OCI-M1 (cell line): ENCODE data around the gene RAF1.
"Not testable (repeated sequence)": the region's sequence is repeated elsewhere in the genome, so short reads cannot be mapped to it uniquely, and the experiment has no call there.

ENCODE experiments used
- DNase-seq: peaks from one replicate; lab custom pipeline; 2025; lab: John Stamatoyannopoulos, UW

The RAF1 gene

GRCh38 chr3:12663936-12664908 lies at the start of gene RAF1:
RAF1 (minus strand) TSS chr3:12664117; CDS start chr3:12618721, 45,396 bp downstream.
- DNase-seq: peak; percentile 98

DNA sequence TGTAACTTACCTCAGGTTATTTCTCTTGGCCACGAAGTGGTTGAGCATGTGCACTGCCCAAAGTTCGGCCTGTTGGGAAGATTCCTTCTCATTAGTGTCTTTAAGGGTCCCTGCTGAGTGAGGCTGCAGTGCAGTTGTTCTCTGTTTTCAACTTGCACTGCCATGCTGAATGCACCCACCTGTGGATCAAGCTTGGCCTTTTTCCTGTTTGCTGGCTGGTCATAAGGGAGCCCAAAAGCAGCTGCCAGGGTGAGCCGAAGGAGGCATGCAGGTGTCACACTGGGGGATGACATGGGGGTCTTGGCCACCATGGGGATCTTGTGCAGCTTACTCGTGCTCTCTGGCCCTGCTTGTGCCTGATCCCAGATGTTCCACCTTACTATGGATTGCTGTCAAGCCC lies 46.1 kb upstream of the RAF1 start:
- DNase-seq: no peak

GRCh38 chr3:12709334-12709733 lies 45.4 kb upstream of the RAF1 start:
- DNase-seq: no peak

DNA sequence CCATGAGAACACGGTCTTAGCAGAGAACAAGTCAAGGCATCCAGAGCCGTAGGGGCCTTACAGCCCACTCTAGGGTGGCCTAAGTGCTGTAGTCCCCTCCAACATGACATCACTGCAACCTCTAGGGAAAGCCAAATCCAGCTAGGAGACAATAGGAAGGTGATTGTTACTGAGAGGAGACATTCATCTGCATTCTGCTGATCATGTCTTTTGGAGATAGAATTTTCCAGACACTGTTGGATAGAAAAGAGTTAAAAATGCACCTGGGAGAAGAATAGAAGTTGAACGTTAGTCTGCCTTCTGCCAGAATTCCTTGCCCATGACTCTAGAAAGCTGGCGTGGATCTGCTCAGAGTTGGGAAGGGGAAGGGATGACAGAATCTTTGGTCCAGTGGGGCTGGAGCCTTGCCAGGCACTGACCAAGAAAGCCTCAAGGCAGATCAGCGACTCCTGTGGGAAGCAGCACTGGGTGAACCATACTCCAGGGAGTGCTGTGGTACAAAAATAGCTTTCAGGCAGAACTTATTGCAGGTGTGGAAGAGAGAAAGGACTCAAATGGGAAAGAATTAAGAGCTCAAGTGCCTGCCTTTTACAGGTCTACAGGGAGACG lies 44.8 kb upstream of the RAF1 start:
- DNase-seq: no peak

- no peak for DNase-seq
Observed at GRCh38 chr3:12707449-12707848, 43.5 kb upstream of the RAF1 start.

DNA sequence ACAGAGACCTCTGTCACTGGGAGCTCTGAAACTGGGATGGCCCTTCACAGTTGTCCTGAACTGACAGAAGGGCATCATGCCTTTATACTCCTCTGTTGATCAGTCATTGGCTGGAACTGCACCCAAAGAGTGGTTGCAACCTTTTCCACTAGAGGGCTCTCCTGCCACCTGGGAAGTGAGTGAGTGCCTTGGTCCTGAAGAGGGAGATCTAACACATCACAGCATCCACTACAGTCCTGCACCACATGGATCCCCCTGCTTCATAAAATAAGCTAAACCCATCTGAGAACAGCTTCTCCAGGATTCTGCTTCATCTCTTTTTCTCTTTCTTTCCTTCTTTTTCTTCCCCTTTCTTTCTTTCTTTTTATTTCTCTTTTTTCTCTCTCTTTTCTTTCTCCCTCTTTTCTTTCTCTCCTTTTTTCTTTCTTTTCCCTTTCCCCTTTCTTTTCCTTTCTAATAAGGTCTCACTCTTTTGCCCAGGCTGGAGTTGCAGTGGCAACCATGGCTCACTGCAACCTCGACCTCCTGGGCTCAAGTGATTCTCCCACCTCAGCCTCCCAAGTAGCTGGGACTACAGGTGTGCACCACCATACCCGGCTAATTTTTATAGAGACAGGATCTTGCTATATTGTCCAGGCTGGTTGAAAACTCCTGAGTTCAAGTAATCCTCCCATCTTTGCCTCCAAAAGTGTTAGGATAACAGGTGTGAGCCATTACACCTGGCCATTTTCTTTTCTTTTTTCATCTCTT lies 42.8 kb upstream of the RAF1 start:
- DNase-seq: peak; percentile 89

GRCh38 chr3:12705981-12706380 lies 42.1 kb upstream of the RAF1 start:
- no peak for DNase-seq

DNA sequence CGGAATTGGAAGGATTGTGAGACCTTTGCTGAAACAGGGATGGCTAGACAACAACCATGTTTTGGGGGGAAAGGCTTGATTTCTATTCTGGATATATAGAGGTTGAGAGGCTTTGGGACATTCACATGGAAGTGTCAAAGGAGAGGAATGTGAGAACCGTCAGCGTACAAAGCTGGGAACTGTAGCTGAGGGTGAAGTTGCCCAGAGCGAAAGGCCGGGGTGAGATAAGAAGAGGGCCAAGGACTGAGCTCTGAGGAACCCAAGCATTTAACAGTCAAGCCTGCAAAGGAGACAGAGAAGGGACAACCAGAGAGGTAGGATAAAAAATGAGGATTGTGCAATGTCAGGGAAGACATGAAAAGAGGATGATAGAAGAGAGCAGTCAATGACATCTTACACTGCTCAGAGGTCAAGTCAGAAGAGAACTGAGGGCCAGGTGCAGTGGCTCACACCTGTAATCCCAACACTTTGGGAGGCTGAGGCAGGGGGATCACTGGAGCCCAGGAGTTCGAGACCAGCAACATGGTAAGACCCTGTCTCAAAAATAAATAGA lies 41.5 kb upstream of the RAF1 start:
- DNase-seq: no peak

GRCh38 chr3:12702501-12702900 lies 38.6 kb upstream of the RAF1 start:
- no peak for DNase-seq

DNA sequence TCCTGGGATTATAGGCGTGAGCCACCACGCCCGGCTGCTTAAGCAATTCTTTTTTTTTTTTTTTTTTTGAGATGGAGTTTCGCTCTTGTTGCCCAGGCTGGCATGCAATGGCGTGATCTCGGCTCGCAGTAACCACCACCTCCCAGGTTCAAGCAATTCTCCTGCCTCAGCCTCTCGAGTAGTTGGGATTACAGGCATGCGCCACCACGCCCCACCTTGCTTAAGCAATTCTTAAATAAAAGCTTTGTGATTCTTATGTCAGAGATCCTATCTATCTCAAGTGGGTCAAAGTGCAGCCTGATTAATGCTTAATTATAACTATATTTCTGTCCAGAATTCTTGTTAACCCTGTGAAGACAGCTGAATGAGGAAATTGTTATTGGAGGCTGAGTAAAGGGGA lies 37.7 kb upstream of the RAF1 start:
- not testable (repeated sequence) for DNase-seq

DNA sequence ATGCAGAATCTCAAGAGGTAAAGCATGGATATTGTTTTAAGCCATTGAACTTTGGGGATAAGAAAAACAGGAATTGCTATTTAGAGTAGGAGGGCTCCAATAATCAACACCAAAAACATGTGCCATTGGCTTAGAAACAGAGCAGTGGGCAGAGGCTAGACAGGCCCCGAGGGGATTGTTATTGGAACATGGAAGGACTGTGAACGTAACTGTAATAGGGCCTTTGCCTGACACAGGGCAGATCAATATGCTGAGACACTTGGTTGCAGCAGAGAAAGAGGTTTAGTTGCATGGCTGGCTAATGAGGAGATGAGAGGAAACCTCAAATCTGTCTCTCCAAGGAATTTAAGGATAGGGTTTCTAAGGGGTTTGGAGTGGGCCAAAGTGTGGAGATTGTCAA lies 36.9 kb upstream of the RAF1 start:
- no peak for DNase-seq

DNA sequence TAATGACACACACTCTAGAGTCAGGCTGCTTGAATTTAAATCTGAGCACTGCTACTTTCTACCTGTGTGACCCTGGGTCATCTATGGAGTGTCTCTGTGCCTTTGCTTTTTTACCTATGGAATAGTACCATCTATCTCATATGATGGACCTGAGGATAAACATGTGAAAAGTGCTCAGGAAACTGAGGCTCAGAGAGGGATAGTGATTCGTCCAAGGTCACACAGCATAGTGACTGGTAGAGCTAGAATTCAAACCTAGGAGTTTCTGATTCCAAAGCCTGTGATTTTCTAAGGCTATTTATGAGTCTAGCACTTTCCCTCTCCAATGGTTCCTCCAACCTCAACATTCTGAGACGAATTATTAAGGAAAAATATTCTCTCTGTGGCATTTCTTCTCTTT lies 32.0 kb upstream of the RAF1 start:
- DNase-seq: no peak

- no peak for DNase-seq
Observed at GRCh38 chr3:12695112-12695511, 31.2 kb upstream of the RAF1 start.

- no peak for DNase-seq
Observed at GRCh38 chr3:12692444-12692843, 28.5 kb upstream of the RAF1 start.

DNA sequence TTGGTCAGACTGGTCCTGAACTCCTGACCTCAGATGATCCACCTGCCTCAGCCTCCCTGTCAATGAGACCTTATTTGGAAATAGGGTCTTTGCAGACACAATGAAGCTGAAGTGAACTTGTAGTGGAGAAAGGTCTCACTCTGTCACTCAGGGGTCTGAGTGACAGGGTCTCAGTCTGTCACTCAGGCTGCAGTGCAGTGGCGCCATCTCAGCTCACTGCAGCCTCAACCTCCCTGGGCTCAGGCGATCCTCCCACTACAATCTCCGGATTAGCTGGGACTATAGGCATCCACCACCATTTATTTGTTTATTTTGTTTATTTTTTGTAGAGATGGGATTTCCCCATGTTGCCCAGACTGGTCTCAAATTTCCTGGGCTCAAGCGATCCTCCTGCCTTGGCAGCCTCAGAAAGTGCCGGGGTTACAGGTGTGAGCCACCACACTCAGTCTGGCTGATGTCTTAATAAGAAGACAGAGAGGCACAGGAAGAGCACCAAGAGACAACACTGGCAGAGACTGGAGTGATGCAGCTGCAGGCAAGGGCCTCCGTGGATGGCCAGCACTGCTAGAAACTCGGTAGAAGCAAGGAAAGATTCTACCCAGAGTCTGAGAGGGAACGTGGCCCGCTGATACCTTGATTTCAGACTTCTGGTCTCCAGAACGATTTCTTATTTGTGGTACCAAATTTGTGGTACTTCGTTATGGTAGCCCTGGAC lies 26.2 kb upstream of the RAF1 start:
- DNase-seq: no peak

DNA sequence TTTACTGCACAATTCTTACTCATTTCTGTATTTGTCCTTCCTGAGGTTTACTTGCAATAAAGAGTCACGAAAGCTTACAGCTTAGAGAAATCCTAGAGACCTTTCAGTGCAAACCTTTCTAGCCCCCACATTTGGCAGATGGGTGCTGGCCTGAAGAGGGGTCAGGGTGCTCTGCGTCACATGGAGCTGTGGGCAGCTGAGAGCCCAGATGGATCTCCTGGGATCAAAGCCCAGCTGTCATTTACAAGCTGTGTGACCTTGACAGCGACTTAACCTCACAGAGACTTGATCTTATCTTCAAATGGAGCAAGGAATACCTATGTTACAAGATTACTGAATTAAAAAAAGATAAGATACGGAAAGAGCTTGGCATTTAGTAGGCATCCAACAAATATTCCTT lies 24.0 kb upstream of the RAF1 start:
- no peak for DNase-seq

DNA sequence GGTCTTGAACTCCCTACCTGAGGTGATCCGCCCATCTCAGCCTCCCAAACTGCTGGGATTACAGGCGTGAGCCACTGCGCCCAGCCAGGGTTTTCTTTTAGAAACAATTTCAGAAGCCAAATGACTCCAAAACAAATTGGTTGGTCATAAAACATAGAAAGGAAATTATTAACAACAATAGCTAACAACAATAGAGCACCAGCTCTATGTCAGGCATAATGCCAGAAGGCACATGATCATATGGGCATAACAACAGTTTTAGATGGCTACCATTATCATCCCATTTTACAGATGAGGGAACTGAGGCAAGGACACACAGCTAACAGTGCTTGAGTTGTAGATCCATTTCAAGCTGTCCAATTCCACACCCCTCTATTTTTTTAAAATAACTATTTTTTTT lies 22.2 kb upstream of the RAF1 start:
- no peak for DNase-seq

GRCh38 chr3:12681943-12682390 lies 18.1 kb upstream of the RAF1 start:
- DNase-seq: peak; percentile 63

DNA sequence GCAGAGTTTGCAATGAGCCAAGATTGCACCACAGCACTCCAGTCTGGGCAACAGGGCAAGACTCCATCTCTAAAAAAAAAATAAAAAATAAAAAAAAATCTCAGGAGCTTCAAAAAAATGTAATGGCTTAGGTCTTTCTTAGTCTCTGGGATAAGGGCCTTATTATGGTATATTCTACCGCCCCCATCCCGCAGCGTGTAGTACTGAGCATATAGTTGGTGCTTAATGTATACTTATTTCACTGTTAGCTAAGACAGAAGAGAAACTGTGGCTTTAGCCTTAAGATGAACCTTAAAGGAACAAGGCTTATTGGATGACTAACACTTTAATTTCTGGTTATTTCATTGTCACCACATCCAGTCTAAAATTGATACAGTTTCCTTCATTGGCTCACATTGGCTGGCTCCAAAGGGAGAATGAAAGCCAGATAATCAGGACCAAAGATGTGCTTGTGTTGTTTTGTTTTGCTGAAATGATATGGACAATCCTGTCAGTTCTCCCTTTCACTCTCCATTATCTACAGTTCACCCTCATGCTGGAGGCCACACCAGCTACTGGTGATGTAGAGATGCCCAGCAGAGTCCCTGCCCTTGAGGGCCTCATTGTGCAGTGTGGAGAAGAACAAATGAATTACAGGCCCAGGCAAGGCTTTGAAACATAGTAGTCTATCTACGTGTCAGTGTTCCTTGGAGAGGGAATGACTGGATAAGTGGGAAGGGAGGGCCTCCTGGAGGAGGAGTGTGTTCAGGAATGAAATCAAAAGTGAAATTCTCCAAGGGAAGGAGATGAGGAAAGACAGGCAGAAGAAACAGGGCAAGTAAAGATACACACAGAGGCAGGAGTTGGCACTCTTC lies 17.4 kb upstream of the RAF1 start:
- no peak for DNase-seq

DNA sequence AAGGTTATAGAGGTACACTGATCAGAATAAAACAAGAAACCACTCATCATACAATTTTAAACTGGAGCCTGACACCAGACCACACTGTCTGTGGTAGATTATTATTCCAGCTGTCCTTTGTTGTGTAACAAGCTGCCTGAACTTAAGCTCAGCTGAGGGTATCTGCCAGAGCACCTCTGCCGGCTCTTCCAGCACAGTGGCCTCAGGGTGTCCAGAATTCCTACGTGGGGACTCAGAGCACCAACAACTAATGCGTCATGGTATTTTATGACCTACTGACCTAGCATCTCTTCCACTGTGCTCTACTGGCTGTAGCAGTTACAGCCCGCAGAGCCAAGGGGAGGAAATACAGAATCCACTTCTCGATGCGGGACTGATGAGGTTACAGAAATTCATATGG lies 15.6 kb upstream of the RAF1 start:
- no peak for DNase-seq

GRCh38 chr3:12677616-12678015 lies 13.7 kb upstream of the RAF1 start:
- DNase-seq: no peak
